Stimulated activated CD8-positive, alpha-beta memory T cell treated with anti-CD3 and anti-CD28 coated beads, Interleukin-7, amount 100 ng/mL, for 48 hours (primary cell): ENCODE data around the gene RPS3.
"Not testable (repeated sequence)": the region's sequence is repeated elsewhere in the genome, so short reads cannot be mapped to it uniquely, and the experiment has no call there.

Experiments used
- DNase-seq, 2 donors: peaks; one replicate each; pipeline ENCODE4 v3.0.0-alpha.2; 2020; ENCODE audit warnings: low read depth in 1 of 2; ENCODE audit errors: extremely low read depth in 1 of 2

RPS3 gene

DNA sequence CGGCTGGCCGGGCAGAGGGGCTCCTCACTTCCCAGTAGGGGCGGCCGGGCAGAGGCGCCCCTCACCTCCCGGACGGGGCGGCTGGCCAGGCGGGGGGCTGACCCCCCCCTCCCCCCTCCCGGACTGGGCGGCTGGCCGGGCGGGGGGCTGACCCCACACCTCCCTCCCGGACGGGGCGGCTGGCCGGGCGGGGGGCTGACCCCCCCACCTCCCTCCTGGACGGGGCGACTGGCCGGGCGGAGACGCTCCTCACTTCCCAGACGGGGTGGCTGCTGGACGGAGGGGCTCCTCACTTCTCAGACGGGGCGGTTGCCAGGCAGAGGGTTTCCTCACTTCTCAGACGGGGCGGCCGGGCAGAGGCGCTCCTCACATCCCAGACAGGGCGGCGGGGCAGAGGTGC is 10.7 kb downstream of the RPS3 start:
- not testable (repeated sequence) for DNase-seq

DNA sequence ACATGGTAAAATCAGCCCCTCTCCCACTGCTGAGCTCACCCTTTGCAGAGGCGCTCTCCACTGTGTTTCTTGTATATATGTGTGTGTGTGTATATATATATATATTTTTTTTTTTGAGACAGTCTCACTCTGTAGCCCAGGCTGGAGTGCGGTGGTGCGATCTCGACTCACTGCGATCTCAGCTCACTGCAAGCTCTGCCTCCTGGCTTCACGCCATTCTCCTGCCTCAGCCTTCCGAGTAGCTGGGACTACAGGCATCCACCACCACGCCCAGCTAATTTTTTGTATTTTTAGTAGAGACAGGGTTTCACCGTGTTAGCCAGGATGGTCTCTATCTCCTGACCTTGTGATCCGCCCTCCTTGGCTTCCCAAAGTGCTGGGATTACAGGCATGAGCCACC is 13.8 kb downstream of the RPS3 start:
- DNase-seq, result not testable (repeated sequence)

DNA sequence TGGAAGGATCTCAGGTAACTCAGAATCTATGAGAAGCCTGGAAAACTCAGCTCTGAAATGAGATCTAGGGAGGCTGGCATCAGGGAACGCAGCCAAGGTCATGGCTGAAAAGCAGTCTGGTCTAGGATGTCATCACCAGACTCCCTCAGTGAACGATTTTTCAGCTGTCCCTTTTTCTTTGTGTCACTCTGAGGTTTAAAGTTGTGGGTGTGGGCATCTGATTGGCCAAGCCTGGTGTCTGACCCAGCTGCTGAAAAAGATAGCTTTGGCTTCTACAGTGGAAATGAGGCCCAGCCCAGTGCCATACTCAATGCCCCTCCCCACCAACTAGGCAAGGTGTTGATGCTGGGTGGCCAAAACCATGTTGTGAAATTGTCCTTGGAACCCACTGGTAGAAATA is 14.5 kb downstream of the RPS3 start:
- no peak for DNase-seq

DNA sequence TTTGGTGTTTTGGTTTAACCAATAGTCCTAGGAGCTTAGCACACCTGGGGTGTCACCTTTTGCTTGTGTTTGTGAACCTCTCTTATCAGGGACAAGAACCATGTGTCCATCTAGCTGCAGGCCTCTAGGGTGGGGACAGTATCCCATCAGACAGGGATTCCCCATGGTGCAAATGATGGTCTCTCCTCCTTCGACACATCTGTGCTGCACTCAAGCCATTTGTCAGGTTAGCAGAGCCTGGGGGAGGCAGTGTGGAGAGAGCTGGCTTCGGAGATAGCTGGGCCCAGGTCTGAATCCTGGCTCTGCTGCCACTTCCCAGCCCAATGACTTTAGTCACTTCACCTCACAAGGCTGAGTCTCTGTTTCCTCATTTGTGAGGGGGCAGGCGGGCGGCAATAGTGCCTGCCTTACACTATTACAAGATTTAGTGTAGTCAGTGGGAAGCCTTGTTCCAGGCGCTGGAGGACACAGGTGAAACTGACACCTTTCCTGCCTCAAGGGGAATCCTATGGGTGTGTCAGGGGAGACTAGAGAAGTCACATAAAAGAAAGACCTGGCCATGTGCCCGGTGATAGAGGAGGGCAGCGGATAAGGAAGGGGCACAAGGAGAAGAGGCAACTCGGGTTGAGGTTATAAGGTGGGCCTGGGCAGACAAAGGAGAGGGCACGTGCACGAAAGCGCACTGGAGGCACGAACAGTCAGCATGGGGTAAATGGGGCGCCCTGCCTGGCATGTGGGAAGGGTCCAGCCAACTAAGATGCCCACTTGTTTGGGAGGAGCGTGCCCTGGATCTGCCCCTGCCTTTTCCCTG is 21.1 kb downstream of the RPS3 start:
- no peak for DNase-seq

DNA sequence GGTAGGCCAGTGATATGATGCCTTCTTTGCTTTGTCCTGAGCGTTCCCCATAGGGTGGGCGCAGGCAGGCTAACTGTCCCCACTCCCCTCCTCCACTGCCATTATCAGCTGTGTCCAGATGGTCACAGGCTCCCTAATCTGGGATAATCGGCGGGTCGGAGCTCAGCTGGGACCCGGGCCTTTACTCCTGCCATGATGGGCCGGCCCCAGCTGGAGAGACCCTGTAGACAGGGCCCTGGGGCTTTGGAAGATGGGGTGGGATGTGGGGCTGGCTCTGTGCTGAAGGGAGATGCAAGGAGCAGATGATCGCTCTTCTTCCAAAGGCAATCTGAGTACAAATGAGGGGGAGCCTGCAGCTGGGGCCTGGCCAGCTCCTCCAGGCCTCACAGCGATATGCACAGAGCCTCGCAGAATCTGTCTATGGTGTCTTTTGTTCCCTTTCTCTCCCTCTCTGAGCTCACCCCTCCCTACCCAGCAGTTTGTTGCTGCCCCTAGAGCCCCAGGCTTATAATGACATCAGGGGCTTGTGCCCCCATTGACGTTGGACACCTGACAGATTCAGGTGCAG is 21.8 kb downstream of the RPS3 start:
- no peak for DNase-seq

DNA sequence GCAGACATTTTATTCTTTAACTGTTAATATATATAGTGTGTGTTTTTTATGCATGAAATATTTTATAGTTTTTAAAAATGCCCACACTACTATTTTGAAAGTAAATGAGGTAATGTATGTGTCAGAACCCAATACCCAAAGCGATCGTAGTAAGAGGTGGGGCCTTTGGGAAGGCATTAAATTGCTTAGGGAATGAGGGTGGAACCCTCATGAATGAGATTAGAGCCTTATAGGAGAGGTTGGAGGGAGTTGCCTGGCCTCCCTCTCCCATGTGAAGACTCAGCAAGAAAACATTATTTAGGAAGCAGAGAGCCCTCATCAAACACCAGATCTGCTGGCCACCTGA is 22.6 kb downstream of the RPS3 start:
- no peak for DNase-seq

DNA sequence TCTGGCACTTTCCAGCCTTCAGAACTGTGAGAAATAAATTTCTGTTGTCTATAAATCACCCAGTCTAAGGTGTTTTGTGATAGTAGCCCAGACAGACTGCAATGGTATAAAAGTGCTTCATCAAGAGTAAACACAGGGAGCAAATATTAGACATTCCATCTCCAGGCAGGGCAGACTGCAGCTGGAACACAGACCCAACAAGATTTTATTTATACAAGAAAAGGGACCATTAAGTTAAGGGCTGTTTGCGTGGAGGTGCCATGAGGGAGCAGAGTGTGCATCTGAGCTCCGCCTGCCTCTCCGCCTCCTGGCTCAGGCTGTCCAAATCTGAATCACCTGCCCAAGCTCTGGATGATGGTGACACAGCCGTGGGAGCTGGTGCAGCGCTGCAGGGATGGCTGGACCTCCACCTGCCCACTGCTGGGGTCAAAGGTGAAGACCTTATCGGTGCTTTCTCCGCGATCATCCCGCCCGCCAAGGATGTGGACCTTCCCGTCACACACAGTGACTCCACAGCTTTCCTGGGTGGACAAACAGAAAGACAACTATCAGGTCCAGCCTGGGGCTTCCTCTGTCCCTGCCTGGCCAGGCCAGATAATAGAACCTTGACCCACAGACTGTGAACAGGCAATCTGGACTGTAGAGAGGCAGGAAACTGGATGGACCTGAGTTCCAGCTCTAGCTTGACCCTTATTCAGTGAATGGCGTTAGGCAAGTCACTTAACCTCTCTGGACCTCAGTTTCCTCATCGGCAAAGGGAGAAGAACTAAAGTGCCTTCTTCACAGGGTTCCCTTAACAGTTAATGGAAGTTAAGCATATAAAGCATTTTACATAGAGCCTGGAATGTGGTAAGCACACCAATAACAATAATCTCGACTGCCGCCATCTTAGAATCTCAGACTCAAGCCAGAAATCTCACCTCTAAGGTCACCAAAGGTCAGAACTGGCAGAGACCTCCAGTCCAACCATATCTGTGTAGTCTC is 23.2 kb downstream of the RPS3 start:
- DNase-seq, result no peak

DNA sequence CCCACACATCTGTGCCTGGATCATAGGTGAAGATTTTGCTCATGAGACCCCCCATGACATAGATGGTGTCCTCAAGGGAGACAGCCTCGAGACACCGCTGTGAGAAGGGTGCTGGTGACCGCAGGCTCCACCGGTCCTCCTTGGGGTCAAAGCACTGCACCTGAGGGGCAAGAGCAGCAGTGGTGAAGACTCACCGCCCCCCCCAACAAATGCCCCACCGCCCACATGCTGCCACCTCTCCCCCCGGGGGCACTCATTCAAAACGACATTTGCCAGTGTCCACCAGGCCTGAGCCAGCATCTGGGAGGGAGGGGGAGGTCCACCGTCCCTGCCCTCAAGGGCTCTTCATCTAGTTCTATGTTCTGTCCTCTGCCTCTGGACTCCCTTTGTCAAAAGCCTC is 24.4 kb downstream of the RPS3 start:
- no peak for DNase-seq

DNA sequence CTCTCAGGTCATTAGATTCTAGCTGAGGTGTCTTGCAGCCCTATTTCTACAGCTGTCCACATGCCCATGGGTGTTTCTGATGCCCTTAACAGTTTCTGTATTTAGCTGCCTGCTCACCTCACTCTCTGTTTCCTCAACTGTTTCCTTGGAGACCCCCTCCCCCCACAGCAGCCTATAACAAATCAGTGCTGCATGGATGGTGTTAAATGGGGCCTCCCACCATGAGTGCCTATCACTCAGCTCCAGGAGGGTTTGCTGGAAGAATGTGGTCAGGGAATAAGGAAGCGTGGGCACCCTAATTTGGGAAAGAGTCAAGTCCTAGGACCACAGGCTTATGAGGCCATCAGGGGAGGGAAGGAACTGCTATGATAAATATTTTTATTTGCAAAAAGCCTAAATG is 25.1 kb downstream of the RPS3 start:
- no peak for DNase-seq

DNA sequence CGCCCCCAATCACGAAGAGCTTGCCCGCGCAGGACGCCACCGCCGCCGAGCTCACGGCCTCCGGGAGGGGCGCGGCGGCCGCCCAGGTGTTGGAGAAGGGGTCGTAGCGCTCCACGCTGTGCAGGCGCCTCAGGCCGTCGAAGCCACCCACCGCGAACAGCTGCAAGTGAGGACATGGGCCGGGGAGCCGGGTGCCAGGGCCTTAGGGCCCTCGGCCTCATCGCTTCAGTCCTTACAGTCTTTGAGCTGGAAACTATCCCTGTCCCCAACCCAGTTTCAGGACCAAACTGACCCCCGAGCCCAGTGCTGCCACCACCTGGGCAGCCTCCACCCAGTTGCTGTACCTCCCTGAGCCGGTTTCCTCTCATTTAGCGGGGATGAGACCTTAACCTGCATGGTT is 26.1 kb downstream of the RPS3 start:
- no peak for DNase-seq

DNA sequence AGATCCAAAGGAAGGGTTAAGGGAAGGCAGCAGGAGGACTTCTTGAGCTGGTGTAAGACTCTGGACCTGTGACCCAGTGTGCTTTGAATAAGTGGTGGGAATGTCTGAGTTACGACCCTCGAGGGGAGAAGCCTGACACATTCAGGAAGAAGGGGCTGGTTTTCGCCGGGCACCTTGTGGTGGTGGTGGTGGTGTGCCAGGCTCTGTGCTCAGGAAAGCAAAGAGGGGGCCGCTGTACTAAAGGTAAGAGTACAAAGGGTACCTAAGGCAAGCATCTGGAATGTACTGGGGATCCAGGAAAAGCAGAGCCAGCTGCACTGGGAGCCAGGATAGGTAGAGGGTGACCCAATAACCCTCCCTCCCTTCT is 27.4 kb downstream of the RPS3 start:
- no peak for DNase-seq

DNA sequence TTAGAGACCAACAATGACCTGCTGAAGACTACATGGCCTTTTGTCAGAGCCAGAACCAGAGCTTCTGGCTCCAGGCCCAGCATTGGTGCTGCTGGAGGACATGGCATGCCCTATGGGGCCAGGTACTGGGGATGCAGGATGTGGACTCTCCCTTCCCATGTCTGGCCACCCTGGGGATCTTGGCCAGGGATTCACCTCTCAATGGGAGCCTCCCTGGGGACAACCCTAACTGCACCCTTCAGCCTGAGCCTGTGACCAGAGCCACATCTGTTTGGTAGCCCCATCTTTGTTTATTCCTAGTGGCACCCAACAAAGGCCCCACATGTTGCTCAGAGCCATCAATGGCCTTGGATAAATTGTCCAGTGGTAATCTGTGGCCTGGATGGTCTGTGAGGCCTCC is 27.9 kb downstream of the RPS3 start:
- DNase-seq, result no peak

DNA sequence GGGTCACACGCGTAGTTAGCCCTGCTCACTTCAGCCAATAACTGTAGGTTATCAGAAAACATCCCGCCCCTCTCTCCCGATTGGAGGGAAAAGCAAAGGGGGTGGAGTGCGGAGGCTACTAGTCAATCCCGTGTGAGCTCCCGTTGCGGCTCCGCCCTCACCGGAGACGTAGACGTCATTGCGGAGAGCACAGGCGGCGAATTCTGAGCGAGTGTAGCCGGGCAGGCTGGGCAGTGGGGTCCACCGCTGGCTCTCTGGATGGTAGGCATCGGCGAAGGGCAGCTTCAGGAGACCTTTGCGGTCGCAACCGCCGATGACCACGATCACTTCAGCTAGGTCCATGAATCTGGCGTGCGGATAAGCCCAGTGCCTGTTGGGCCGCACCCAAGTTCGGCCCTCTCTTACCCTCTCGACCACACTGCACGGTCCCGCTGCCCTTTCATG is 29.0 kb downstream of the RPS3 start:
- DNase-seq, result peak in 1 of 2 donors; percentile 72

DNA sequence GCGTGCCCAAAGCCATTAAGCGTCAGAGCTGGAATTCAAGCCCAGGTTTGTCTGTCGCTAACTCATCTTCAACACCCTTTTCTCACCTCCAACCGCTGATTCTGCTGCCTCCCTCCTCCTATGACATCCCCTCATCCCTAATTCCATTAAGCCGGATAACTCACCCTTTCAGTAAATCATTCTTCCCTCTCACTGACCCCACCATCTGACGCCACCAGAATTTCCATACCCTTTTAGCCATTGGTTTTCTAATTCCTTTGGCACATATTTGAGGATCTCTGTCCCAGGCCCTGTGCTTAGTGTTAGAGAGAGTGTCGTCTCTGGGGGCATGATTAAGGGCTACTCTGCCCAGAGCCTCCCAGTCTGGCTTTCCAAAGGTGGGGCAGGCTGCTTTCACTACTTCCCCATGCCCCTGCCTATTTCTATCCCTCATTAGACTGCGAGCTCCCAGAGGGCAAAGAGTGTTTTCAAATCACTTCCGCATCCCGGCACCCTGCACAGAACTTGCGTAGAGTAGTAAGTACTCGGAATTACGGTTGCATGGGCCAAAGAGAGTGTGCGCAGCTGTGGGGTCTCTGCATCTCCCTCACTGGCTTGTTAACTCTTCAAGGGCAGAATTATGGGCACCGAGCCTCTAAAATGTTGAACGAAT is 29.8 kb downstream of the RPS3 start:
- no peak for DNase-seq

DNA sequence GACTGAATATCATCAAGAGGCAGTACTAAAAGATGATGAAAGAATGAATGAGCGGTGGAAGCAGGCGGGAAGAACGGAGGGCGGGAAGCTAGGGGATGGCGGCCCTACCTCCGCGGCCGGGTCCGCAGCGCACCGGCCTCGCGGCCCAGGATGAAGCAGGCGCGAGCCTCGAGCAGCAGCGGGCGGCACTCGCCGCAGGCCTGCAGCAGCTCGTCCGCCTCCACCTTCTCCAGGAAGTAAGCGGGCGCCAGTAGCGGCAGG is 30.3 kb downstream of the RPS3 start:
- no peak for DNase-seq

DNA sequence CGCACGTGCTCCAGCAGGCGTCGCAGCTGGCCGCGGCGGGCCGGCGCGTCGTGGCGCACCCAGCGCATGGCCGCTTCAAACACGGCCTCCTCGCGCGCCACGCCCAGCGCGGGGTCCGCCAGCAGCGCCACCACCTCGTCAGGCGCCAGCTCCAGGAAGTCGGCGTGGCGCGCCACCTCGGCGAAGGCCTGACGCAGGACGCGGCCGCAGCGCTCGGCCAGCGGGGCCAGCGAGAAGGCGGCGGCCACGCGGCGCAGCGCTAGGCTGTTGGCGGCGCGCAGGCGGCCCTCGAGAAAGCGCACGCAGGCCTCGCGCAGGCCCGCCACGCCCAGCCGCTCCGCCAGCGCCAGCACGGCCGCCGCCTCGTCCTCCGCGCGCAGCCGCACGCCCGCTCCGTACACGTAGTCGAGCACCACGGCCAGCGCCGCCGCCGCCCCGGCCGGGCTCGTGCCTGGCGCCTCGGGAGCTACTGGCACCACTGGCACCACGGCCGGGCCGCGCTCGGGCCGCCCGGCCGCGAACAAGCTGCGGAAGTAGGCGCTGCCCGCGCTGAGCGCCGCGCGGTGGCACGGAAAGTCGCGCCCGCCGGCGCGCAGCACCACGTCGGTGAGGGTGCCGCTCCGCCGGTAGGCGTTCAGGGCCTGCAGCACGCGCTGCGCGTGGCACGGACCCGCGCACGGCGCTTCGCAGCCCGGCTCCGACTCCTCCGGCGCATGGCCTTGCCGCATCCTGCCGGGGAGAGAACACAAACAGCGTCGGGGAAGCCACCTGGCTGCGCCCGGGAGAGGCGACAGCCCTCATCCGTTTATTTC is 30.8 kb downstream of the RPS3 start:
- peak; percentile 29 to 32 for DNase-seq

DNA sequence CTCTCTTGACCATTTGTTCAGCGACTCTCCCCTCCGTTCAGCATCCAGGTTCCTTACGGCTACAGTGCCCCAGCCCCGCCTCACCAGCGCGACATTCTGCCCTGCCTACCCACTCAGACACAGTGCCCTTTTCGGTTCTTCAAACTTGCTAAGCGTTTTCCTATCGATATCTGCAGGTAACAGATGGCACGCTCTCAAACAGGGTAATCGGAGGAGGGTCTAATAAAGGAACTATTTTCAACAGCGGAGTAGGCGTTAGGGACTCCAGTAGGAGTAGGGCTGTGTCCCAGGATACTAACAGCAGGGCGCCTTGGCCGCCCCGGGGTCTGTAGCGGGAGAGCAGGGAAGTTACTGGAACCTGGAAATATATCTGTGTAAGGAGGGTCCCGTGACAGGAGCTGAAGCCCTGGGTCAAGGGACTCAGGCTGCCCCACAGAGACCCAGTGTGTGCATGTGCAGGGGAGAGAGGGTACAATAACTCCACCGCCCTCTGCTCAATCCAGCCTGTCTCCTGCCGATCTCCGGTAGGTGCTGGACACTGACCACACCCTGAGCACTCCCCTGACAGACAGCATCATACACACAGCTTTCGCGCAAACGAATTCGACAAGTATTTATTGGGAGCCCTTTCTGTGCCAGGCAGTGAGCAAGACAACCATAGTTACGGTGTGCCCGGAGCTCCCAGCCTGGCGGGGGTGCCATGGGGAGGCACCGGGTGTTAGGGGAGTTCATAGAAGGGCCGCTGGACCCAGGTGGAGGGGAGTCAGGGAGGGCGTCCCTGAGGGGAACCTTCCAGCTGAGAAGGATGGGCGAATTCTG is 31.6 kb downstream of the RPS3 start:
- no peak for DNase-seq

DNA sequence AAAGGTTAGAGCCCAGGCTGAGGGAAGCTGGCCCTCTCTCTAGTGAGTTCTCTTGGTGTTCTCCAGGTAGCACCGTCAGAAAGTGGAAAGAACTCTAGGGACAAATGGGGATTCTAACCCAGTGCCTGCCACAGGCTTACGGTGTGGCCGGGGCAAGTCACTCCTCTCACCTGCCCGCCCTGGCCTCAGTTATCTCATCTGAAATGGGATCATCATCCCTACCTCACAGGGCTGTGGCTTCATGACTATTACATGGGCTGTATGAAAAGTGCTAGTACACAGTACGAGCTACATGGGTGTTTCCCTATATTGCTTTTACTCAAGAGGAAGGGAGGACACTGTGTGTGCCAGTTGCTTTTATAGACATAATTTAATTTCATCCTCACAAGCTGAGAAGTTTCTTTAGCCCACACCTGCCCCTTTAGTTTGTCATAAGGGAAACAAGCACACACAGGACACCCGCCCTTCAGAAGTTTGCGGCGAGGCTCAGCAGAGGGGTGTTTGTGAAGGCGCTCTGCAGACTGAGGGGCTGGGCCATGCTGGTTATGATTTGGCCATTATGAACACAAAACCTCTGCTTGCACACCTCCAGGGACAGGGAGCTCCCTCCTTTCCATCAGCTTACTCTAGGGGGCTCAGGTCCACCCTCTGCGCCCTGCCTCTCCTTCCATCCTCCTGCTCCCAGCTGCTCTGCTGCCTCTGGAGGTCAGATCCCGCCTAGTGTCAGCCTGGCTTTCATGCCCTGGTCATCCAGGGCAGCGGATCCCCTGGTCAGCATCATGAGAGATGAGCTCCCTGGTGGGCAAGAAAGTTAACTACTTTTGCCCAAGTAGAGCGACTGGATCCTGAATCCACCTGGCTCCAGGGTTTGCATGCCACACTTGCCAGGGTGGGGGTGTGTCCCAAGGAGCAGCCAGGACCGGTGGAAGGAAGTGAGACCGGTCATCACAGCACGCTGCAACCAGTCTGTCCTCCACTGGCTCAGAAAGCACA is 32.5 kb downstream of the RPS3 start:
- DNase-seq, result no peak

DNA sequence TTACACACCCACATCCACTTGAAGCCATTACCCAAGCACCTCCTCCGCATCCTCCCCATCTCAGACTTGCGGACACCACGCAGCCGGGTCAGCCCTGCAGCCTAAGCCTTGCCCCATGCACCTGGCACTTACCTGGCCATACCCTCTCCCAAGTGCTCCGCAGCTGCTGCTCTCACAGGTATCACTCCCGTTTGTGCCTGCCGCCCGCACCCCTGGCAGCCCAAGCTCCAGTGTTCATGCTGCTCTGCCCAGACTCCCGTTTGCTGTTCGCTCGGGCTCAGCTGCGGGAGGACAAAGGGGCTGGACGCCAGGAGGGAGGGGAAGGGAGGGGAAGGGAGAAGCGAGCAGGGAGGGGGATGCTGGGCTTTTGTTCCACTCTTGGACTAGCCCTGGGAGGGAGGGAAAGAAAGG is 33.6 kb downstream of the RPS3 start, which contains the start of gene KLHL35:
Gene KLHL35, minus strand, starts transcription at position 293 of the 411 bp plus-strand sequence. CDS start 2,574 bp downstream, outside the sequence.
- no peak for DNase-seq
